ENCODE data around the gene LCORL.

DNA sequence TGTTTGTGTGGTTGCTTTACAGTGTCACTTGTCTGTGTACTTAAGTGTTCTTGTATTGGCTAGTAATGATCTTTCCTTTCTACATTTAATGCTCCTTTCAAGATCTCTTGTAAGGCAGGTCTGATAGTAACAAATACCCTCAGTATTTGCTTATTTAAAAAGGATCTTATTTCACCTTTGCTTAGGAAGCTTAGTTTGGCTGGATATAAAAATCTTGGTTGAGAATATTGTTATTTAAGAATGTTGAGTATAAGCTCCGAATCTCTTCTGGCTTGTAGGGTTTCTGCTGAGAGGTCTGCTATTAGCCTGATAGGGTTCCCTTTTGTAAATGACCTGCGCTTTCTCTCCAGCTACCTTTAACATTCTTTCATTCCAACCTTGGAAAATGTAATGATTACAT lies 35.7 kb downstream of the LCORL start:
- TF ChIP-seq POLR2A (IDR thresholded peaks at IDR 0.05; ENCODE audit: low read depth, low read length) (no peak), TAF1 (IDR thresholded peaks at IDR 0.05; ENCODE audit: borderline replicate concordance, low read depth, low read length) (no peak), POLR2AphosphoS5 (IDR thresholded peaks at IDR 0.05; ENCODE audit: low read depth, low read length) (no peak)
